ENCODE data around the gene MAPK6. TPM values are rescaled to one million over a fixed set of nuclear protein-coding genes. Genes with fewer than 3 reads are reported as not detected.

MAPK6 gene
- total and polyA plus RNA-seq, 9 of the 15 experiments (the other 6 are each of a cell fraction or from before 2014, with no cell fraction given) = 28.5 to 97.1 (median 74.0) TPM

DNA sequence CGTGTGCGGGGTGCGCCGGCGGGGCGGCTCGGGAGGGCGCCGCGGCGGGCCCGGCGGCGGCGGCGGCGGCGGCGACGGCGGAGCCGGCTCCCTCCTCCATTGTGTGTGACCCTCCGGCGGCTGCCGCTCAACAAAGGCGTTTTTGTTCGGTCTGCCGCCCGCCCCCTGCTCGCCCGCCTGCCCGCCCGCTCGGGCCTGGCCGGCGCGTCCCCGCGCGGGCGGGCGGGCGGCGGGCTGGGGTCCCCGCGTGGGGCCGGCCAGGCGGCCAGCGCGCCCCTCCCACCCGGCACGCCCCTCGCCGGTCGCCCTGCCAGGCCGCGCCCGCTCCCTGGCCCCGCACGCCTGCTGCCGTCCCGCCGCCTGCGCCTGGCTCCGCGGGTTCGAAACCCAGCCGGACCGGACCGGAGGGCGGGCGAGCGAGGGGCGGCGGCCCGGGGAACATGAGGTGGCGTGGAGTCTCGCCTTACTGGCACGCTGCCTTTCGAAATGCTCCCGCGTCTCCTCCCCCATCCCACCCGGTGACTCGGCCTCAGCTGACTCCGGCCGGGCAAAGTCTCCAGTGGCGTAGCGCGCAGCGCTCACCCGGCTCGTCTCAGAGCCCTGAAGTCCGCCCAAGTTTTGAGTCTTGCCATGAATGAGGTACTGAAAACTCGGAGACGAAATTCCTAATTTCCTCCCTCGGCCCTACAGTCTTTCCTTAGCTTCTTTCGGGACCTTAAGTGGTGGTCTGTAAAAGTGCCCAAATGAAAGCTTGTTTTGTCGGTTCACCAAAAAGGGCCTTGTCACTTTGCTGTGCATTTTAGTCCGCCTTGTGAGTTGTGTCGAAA, 588 bp downstream of the MAPK6 start (continued):
- TF ChIP-seq, protein P1, sequence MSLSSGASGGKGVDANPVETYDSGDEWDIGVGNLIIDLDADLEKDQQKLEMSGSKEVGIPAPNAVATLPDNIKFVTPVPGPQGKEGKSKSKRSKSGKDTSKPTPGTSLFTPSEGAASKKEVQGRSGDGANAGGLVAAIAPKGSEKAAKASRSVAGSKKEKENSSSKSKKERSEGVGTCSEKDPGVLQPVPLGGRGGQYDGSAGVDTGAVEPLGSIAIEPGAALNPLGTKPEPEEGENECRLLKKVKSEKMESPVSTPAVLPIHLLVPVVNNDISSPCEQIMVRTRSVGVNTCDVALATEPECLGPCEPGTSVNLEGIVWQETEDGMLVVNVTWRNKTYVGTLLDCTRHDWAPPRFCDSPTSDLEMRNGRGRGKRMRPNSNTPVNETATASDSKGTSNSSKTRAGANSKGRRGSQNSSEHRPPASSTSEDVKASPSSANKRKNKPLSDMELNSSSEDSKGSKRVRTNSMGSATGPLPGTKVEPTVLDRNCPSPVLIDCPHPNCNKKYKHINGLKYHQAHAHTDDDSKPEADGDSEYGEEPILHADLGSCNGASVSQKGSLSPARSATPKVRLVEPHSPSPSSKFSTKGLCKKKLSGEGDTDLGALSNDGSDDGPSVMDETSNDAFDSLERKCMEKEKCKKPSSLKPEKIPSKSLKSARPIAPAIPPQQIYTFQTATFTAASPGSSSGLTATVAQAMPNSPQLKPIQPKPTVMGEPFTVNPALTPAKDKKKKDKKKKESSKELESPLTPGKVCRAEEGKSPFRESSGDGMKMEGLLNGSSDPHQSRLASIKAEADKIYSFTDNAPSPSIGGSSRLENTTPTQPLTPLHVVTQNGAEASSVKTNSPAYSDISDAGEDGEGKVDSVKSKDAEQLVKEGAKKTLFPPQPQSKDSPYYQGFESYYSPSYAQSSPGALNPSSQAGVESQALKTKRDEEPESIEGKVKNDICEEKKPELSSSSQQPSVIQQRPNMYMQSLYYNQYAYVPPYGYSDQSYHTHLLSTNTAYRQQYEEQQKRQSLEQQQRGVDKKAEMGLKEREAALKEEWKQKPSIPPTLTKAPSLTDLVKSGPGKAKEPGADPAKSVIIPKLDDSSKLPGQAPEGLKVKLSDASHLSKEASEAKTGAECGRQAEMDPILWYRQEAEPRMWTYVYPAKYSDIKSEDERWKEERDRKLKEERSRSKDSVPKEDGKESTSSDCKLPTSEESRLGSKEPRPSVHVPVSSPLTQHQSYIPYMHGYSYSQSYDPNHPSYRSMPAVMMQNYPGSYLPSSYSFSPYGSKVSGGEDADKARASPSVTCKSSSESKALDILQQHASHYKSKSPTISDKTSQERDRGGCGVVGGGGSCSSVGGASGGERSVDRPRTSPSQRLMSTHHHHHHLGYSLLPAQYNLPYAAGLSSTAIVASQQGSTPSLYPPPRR (CRISPR knock-in tag; IDR thresholded peaks at IDR 0.05; ENCODE audit: borderline replicate concordance) = no peak
- TF ChIP-seq NR2C1 (IDR thresholded peaks at IDR 0.05) (no peak), NR2C1 (tag; IDR thresholded peaks at IDR 0.05) (no peak), PPARD (CRISPR knock-in tag; IDR thresholded peaks at IDR 0.05) (no peak), HEY1 (CRISPR knock-in tag; IDR thresholded peaks at IDR 0.05; ENCODE audit: borderline replicate concordance) (no peak), ZNF699 (CRISPR knock-in tag; IDR thresholded peaks at IDR 0.05; ENCODE audit: insufficient replicate concordance) (no peak), CBX8 (IDR thresholded peaks at IDR 0.05; ENCODE audit: borderline replicate concordance, extremely low read depth, low read depth, low read length, poor library complexity, severe bottlenecking) (no peak), ZNF79 (CRISPR knock-in tag; IDR thresholded peaks at IDR 0.05; ENCODE audit: low read depth) (no peak), ZNF324 (CRISPR knock-in tag; IDR thresholded peaks at IDR 0.05) (no peak), IFI16 (CRISPR knock-in tag; IDR thresholded peaks at IDR 0.05) (no peak), BRF1 (IDR thresholded peaks at IDR 0.05; ENCODE audit: borderline replicate concordance, extremely low read depth, insufficient read length) (no peak), TEAD4 (IDR thresholded peaks at IDR 0.05; ENCODE audit: low read length) (no peak), TEAD4 (CRISPR knock-in tag; IDR thresholded peaks at IDR 0.05; ENCODE audit: borderline replicate concordance) (no peak), NFATC3 (IDR thresholded peaks at IDR 0.05) (no peak), ZNF408 (CRISPR knock-in tag; IDR thresholded peaks at IDR 0.05; ENCODE audit: low read depth) (no peak), ELF2 (CRISPR knock-in tag; IDR thresholded peaks at IDR 0.05) (no peak)
- TF ChIP-seq, protein P2, sequence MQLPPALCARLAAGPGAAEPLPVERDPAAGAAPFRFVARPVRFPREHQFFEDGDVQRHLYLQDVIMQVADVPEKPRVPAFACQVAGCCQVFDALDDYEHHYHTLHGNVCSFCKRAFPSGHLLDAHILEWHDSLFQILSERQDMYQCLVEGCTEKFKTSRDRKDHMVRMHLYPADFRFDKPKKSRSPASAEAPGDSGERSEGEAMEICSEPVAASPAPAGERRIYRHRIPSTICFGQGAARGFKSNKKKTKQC (CRISPR knock-in tag; IDR thresholded peaks at IDR 0.05) = no peak

Measured in K562 (cell line).